Brain microvascular endothelial cell (primary cell): ENCODE measurements around the gene PHF24.
"Not testable (repeated sequence)": the region's sequence is repeated elsewhere in the genome, so short reads cannot be mapped to it uniquely, and the experiment has no call there.

Source experiments
- DNase-seq: peaks from one replicate; pipeline ENCODE4 v3.0.0-alpha.2; 2020
- H3K27ac ChIP-seq: fragments of 250-450 bp; sonication (Bioruptor Pico); 2 replicates; pipeline ENCODE4 v1.5.1; 2020; ENCODE audit warnings: mild to moderate bottlenecking, moderate library complexity
- H3K27me3 ChIP-seq: fragments of 250-450 bp; sonication (Bioruptor Pico); replicated peaks from 2 replicates; pipeline ENCODE4 v1.5.1; 2020; ENCODE audit warnings: mild to moderate bottlenecking
- H3K36me3 ChIP-seq: fragments of 250-450 bp; sonication (Bioruptor Pico); replicated peaks from 2 replicates; pipeline ENCODE4 v1.5.1; 2020; ENCODE audit warnings: mild to moderate bottlenecking
- H3K4me3 ChIP-seq: 2 replicates; pipeline ENCODE4 v1.5.1; 2011; ENCODE audit warnings: low read depth, mild to moderate bottlenecking, control low read depth, low read length, moderate library complexity
- CTCF ChIP-seq: IDR thresholded peaks from 2 replicates; pipeline ENCODE4 v1.5.1; 2011; ENCODE audit warnings: low read depth, mild to moderate bottlenecking, moderate library complexity, low read length, control low read depth, inconsistent platforms; ENCODE audit errors: missing control alignments
- in situ Hi-C: cut with HindIII; loops from 2 replicates; pipeline ENCODE4 v1.10.0; 2017; ENCODE audit warnings: low sequenced_read_pairs, low pct_ligation_motif_present

Gene PHF24

GRCh38 chr9:34998266-34998665 lies 40.2 kb downstream of the PHF24 start:
- H3K27me3 ChIP-seq = no peaks in the 10 kb centered on the region
- no peak overlapping the region for H3K4me3 ChIP-seq
- TF ChIP-seq CTCF = no peak
- H3K36me3 ChIP-seq = peaks cover 9% of the 10 kb centered on the region
- H3K27ac ChIP-seq = no peak overlapping the region
- DNase-seq = no peak
- in situ Hi-C loops = no loop called here

- Histone ChIP-seq H3K27ac (no peak overlapping the region), H3K36me3 (peaks cover 9% of the 10 kb centered on the region), H3K27me3 (no peaks in the 10 kb centered on the region), H3K4me3 (no peak overlapping the region)
- in situ Hi-C loops = no loop called here
- DNase-seq = no peak
- TF ChIP-seq CTCF = no peak
Observed at GRCh38 chr9:34999576-34999975, 41.5 kb downstream of the PHF24 start.

- no peak overlapping the region for H3K27ac ChIP-seq
- peaks cover 9% of the 10 kb centered on the region for H3K36me3 ChIP-seq
- H3K4me3 ChIP-seq = no peak overlapping the region
- H3K27me3 ChIP-seq = no peaks in the 10 kb centered on the region
- DNase-seq = no peak
- in situ Hi-C loops = no loop called here
- TF ChIP-seq CTCF = no peak
Observed at GRCh38 chr9:35000535-35001284, 42.6 kb downstream of the PHF24 start.

- DNase-seq = no peak
- H3K4me3 ChIP-seq = no peak overlapping the region
- no peak for TF ChIP-seq CTCF
- in situ Hi-C loops = no loop called here
- peaks cover 9% of the 10 kb centered on the region for H3K36me3 ChIP-seq
- H3K27ac ChIP-seq = no peak overlapping the region
- no peaks in the 10 kb centered on the region for H3K27me3 ChIP-seq
Observed at GRCh38 chr9:35001285-35001677, 43.2 kb downstream of the PHF24 start.

GRCh38 chr9:35001803-35002502 lies 43.9 kb downstream of the PHF24 start:
- H3K27me3 ChIP-seq = no peaks in the 10 kb centered on the region
- no peak overlapping the region for H3K4me3 ChIP-seq
- H3K27ac ChIP-seq = no peak overlapping the region
- peaks cover 3% of the 10 kb centered on the region for H3K36me3 ChIP-seq
- no peak for DNase-seq
- TF ChIP-seq CTCF = no peak
- in situ Hi-C loops = no loop called here

GRCh38 chr9:35002623-35003022 lies 44.5 kb downstream of the PHF24 start:
- TF ChIP-seq CTCF = no peak
- H3K27me3 ChIP-seq = no peaks in the 10 kb centered on the region
- no peaks in the 10 kb centered on the region for H3K36me3 ChIP-seq
- no peak overlapping the region for H3K27ac ChIP-seq
- DNase-seq = no peak
- H3K4me3 ChIP-seq = no peak overlapping the region
- in situ Hi-C loops = no loop called here

GRCh38 chr9:35004299-35004698 lies 46.2 kb downstream of the PHF24 start:
- H3K27ac ChIP-seq, H3K36me3 ChIP-seq, H3K27me3 ChIP-seq, DNase-seq, H3K4me3 ChIP-seq, in situ Hi-C loops: not testable (repeated sequence)
